A673 (cell line): Measurements from ENCODE around the gene CMPK2.

Experiments used
- CTCF ChIP-seq: fragments of 300-800, 200-600 bp; sonication (generic); conservative IDR thresholded peaks from 2 replicates; pipeline ENCODE4 v1.5.1; 2017; ENCODE audit warnings: low read depth, mild to moderate bottlenecking, antibody characterized with exemption, low read length, moderate library complexity, mixed read lengths
- EZH2 ChIP-seq: fragments of 200-600 bp; sonication (generic); IDR thresholded peaks from 2 replicates; pipeline ENCODE4 v1.6.1; 2017; ENCODE audit warnings: borderline replicate concordance, low read depth, mild to moderate bottlenecking, mixed read lengths, antibody characterized with exemption, low read length; ENCODE audit not compliant: poor library complexity, severe bottlenecking

GRCh38 chr2:6914828-6915227, 49.1 kb upstream of the CMPK2 start:
- TF ChIP-seq CTCF (no peak), EZH2 (no peak)
